Activated CD4-positive, alpha-beta T cell treated with anti-CD3 and anti-CD28 coated beads, Interleukin-2, Interleukin-6, amounts not matched to agents 100 ng/mL and 50 ng/mL, durations not matched to agents 16 hours and 8 hours (primary cell): ENCODE data around the gene CREB3L4.

ENCODE experiments used
- DNase-seq: peaks from one replicate; pipeline ENCODE4 v3.0.0-alpha.2; 2020

CREB3L4 gene, protein sequence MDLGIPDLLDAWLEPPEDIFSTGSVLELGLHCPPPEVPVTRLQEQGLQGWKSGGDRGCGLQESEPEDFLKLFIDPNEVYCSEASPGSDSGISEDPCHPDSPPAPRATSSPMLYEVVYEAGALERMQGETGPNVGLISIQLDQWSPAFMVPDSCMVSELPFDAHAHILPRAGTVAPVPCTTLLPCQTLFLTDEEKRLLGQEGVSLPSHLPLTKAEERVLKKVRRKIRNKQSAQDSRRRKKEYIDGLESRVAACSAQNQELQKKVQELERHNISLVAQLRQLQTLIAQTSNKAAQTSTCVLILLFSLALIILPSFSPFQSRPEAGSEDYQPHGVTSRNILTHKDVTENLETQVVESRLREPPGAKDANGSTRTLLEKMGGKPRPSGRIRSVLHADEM

GRCh38 chr1:153967107-153967999 lies at the start of gene CREB3L4:
Gene CREB3L4, plus strand, starts transcription at chr1:153967902. Its CDS starts 624 bp downstream, at chr1:153968526.
- DNase-seq = peak; percentile 94

DNA sequence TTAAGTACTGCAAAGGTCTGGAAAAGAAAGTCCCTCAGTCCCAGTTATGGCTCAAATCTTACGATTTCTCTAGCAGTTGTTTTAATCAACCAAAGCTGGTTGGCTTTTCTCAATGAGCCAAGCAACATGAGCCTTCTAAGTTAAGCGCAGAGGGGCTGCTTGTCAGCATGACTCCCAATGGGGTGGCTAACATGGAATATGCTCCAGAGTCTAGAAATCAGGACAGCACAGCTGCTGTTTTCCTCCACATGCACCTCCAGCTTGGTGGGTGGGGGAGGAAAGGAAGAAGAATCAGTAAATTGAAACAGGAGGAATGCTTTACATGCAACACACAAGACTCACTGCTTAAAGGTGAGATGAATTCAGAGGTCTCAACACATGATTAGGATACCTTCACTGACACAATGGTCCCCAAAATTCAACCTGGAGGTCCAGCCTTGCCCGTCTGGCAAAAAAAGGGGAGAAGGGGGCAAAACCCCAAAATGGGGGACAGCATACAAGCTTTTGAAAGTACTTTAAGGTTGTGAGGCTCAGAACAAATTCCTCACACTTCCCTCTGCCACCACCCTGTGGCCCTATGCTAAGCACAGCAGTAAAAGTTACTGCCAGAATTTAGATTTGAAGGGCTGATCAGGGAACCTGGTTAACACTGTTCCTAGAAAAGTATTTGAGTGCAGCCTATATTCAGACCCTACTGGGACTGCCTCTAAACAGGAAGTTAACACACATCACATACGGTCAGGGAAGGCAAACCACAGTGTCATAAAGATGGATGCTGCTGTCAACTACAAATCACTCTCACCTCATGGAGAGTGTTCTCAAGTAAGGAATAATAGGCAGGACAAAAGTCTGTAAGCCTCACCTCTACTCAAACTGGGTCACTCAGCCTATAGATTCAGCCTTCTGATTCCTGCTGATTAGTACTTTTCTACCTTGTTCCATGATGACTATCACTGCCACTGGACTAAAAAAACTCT lies 47.5 kb upstream of the CREB3L4 start:
- DNase-seq = peak; percentile 64

GRCh38 chr1:153921080-153921802 lies 46.5 kb upstream of the CREB3L4 start:
- DNase-seq = no peak

DNA sequence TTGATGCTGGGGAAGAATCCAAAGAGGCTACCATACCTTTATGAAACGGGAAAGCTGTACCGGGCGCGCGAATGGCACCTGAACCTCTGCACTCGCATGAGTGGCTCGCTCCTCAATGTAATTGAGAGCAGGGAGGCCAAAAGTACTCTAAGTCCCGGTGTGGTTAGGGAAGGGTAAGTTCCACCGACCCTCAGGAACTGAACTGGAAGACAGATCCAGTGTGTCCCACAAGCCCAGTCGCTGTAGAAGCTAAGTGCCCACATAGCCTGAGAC lies 46.0 kb upstream of the CREB3L4 start:
- peak; percentile 19 for DNase-seq

DNA sequence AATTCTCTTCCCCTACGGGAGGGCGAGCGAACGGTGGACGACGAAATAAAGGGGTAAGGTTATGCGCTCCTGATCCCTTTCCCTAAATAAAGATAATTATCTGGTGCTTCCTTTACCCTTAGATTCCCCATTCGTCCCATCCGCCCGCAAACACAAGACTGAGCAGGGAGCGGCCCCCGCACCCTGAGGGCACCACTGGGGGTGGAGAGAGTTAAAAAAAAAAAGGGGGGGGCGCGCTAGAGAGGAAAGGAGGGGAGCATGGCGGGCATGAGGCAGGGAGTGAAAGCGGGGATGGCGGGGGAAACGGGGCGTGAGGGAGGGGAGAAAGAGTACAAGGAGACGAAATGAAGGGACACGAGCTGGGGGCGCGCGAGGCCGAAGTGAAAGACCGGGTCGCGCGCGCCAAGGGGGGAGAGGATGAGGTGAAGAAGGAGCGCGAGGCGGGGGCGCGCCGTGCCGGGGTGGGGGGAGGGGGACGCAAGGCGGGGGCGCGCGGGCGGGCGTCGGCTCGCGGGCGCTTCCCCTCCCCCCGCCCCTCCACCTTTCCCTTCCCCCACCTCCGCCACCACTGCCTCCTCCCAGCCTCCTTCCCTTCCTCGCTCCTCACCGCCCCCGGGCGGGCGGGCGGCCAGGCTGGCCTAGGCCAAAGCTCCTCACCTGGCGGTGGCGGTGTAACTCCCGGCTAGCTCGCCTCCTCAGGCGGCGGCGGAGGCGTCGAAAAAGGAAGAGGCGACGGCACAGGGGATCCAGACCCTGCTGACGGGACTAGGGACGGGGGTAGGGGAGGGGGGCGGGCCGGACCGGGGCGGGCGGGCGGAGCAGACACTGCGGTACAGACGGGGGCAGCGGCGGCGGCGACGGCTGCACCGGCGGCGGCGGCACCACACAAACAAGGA lies 45.4 kb upstream of the CREB3L4 start:
- peak; percentile 84 for DNase-seq

- DNase-seq = peak; percentile 100
Observed at GRCh38 chr1:153922972-153923925, 44.5 kb upstream of the CREB3L4 start, which contains the start of gene GATAD2B. Gene GATAD2B, minus strand, starts transcription at chr1:153922972. Its CDS starts 94,625 bp downstream, at chr1:153828347.

GRCh38 chr1:153926405-153926804 lies 41.3 kb upstream of the CREB3L4 start:
- no peak for DNase-seq

DNA sequence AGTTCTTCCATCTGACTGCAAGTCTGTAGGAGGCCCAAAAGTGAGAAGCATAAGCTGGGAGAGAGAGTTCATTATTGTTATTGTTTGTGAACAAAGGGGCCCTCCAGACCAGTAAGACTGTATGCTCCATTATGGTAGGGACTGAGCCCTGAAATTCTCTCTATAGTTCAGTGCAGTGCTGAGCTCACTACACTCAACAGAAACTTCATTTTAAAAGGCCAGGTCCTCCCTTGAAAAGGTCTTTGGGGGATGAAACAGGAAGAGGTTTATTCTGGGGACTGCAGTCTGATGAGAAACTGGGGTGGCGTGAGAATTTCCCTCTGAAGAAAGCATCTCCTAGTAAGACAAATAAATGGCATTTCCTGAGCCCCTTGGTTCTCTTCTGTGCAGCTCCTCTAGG lies 39.5 kb upstream of the CREB3L4 start:
- DNase-seq = no peak

- DNase-seq = no peak
Observed at GRCh38 chr1:153928791-153929341, 38.8 kb upstream of the CREB3L4 start.

DNA sequence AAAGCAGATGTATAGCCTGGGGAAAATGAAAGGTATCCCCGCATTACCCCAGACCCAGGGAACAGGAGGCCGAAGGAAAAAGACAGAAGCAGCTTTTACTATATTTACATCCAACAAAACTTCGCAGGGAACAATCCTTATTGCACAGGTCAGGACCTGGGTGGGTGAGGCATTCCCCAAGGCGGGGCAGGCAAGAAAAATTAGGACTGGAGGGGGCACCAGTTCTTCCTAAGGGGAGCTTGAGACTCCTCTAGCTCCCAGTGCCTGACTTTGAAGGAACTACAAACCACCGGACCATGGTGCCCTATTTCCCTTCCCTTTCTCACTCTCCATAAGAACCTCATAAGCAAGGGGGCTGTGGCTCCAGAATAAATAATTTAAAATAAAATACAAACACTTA lies 38.3 kb upstream of the CREB3L4 start:
- no peak for DNase-seq

- no peak for DNase-seq
Observed at GRCh38 chr1:153929981-153930948, 37.4 kb upstream of the CREB3L4 start.

GRCh38 chr1:153932156-153933131 lies 35.3 kb upstream of the CREB3L4 start:
- DNase-seq = no peak

GRCh38 chr1:153933430-153933829 lies 34.3 kb upstream of the CREB3L4 start:
- no peak for DNase-seq

GRCh38 chr1:153933955-153934354 lies 33.7 kb upstream of the CREB3L4 start:
- no peak for DNase-seq

- DNase-seq = no peak
Observed at GRCh38 chr1:153934746-153935145, 33.0 kb upstream of the CREB3L4 start.

DNA sequence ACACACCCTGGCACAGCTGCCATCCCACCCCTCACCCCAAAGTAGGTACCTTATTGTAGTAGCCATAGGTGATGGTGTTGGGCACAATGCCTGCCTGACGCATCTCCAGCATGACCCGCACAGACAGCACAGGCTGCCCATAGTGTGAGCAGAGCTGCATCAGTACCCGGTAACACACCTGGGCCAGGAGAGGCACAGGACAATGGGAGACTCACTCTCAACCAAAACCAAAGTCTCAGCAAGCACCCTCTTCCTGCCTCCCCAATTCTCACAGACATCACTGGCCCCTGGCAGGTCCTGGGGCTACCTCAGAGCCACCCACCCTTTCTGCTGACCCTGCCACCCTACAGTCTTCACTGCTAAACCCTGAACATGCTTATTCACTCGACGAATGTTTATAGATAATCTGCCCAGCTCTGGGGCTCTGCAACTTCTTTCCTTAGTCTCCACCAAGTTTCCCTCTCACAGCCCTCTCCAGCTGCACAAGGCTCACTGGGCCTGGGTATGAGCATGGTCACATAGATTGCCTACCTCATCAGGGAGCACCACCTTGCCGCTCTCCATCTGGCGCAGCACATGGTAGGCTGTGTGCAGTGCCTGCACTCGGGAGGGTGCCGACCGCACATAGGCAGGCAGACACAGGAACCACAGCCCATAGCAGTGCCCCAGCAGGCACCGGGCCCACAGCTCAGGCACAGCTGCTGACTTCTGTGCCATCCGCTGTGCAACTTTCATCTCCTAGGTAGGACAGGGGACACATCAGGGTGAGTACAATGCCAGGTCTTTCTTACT lies 31.5 kb upstream of the CREB3L4 start:
- no peak for DNase-seq
